ENCODE data around the gene PATL1.
A peak's percentile ranks its signal among the peaks of the same experiment; 100 is the strongest.

The PATL1 gene

GRCh38 chr11:59614277-59615119 lies 54.3 kb downstream of the PATL1 start:
- DNase-seq, result peak in 1 of 2 experiments; percentile 28

- peak; percentile 97 for DNase-seq
Observed at GRCh38 chr11:59611570-59612565, 57.0 kb downstream of the PATL1 start.

DNA sequence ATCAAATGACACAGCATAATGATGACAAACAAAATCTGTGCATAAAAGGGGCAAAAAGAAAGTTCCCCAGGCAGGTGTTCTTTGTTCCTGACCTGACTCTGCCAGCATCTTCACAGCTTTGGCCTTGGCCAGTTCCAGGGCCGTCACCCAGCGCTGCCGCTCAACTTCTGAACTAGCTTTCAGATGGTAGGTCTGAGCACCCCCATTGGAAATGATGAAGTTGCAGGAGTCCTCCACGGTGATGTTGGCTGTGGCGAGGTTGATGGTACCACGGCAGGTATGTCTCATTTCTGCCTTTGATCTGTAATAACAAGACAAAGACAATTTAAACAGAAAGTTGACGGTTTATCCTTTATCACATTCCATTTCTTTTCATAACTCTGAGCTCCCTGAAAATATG lies 58.5 kb downstream of the PATL1 start:
- DNase-seq, result no peak

DNA sequence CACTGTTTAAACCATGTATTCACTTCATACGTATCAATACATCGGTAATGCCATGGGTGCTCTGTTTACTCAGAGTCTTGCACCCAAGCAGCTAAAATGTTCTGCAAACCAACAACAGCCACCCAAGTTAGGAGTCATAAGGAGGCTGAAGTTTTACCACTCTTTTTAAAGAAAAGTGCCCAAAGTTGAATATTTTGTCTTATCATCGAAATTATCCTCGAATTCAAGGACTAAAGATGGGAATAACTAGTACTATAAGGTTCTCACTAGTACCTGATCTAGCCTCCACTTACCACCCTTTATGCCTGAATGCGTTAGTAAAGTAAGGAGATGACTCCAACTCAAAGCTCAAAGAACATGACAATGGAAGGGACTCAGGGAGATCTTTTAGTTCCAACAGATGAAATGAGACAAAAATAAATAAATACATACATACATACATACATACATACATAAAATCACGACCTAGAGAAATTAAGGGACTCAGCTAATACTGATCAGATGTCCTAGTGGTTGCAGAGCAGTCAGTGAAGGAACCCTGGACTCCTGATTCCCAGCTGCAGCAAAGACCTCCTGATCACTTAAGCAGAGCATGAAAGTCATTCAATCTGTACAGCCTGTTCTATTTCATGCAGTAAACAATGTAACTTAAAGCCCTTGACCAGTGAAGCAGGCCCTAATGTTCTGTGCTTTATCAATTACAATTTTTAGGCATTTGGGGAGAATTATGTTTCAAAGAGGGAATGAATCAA lies 61.0 kb downstream of the PATL1 start:
- DNase-seq, result no peak

DNA sequence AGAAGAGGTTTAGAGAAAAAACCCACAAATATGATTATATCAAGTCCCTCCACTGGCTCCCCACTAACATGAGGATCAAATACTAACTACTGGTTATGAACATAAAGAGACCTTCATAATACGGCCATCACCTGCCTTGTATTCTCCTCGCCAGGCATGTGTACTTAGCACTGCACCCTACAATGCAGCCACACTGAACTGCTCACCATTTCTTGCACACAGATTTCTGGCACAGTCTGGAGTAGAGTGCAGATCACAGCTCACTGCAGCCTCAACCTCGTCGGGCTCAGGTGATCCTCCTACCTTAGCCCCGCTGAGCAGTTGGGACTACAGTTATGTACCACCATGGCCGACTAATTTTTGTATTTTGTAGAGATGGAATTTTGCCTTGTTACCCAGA lies 66.4 kb downstream of the PATL1 start:
- DNase-seq, result no peak

- no peak for DNase-seq
Observed at GRCh38 chr11:59601788-59602187, 67.0 kb downstream of the PATL1 start.

GRCh38 chr11:59600636-59601035 lies 68.2 kb downstream of the PATL1 start:
- DNase-seq, result no peak

GRCh38 chr11:59600234-59600633 lies 68.6 kb downstream of the PATL1 start:
- no peak for DNase-seq

- no peak for DNase-seq
Observed at GRCh38 chr11:59598961-59599360, 69.9 kb downstream of the PATL1 start.
